ENCODE measurements around the gene TRIM9.

The TRIM9 gene

DNA sequence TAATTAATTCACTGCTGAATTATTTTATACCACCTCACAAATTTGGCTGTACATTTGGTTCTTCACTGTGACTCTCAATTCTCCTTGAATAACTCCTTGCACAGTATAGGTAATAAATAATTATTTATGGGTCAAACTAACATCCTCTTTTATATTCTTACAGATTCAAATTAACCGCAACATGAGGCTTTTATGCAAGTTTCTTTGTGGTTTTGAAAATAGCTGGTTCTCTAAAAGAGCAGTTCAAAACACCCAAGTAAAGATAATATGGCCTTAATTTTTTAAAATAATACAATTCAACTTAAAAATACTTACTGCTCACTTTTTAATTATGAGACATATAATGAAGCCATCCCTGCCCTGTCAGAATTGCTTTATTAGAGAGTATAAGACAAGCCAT lies 12.9 kb upstream of the TRIM9 start:
- Mint-ChIP-seq H3K27ac (no peak overlapping the region), H3K4me1 (ENCODE audit: low read depth) (no peaks in the 10 kb centered on the region), H3K36me3 (ENCODE audit: low read depth) (no peaks in the 10 kb centered on the region), H3K9me3 (no peaks in the 10 kb centered on the region), H3K4me3 (no peak overlapping the region), H3K27me3 (ENCODE audit: low read depth) (peaks cover 13% of the 10 kb centered on the region)
- no peak for DNase-seq (ENCODE audit: low spot score)

DNA sequence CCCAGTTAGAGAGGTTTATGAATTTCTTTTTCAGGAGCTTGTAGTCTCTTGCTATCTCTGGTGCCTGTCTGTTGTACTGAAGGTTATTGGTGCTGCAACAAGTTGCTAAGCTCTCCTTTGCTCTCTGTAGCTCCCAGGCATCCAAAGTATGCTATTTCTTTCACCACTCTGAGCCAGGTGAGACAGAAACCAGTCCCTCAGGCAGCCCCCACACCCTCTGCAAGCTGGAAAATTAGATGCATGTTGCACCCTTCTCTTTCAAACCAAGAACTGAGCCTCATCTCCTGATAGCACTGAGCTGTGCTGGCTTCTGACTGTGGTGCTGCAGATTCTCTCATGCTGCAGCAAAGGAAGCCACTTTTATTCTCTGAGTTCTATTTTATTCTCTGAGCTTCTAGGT lies 9.6 kb upstream of the TRIM9 start:
- H3K9me3 Mint-ChIP-seq: no peaks in the 10 kb centered on the region
- H3K27ac Mint-ChIP-seq: no peak overlapping the region
- H3K4me1 Mint-ChIP-seq (ENCODE audit: low read depth): no peaks in the 10 kb centered on the region
- H3K36me3 Mint-ChIP-seq (ENCODE audit: low read depth): no peaks in the 10 kb centered on the region
- DNase-seq (ENCODE audit: low spot score): no peak
- H3K27me3 Mint-ChIP-seq (ENCODE audit: low read depth): peaks cover 23% of the 10 kb centered on the region
- H3K4me3 Mint-ChIP-seq: no peak overlapping the region

DNA sequence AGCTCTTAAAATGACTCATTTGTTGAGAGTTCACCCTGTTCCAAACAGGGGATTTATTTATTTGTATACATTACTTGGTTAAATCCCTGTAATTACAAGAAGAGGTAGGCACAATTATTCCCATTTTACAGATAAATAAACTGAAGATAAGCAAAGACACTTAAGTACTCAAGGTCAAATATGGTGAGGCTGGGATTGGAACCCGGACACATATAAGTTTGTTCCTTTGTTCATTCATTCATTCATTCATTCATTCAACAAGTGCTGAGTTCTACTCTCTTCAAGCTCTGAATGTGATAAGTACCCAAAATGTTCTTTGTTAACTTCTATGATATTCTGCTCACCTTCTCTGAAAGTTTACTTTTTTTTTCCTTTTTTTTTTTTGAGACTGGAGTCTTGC lies 2.4 kb upstream of the TRIM9 start:
- Mint-ChIP-seq H3K27ac (no peak overlapping the region), H3K4me3 (no peak overlapping the region)

DNA sequence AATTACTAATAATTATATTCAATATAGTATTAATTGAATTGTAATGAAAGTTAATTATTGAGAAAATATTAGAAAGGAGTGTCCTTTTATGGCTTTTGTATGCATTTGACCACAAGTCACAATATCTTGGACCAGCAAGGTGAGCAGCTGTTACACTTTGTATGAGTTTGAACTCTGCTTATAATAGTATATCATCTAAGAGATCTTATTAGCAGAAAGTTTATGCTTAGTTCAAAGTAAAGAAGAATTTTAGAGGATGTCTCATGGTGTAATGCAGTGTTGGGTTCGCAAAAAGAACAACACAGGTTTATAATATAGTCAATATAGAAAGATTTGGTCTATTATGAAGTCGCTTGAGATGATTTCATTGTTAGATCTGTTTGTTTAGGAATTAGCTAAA lies 2.0 kb upstream of the TRIM9 start:
- no peak overlapping the region for H3K27ac Mint-ChIP-seq
- H3K36me3 Mint-ChIP-seq (ENCODE audit: low read depth): no peaks in the 10 kb centered on the region
- no peak overlapping the region for H3K4me3 Mint-ChIP-seq
- H3K4me1 Mint-ChIP-seq (ENCODE audit: low read depth): peaks cover 15% of the 10 kb centered on the region
- peaks cover 68% of the 10 kb centered on the region for H3K27me3 Mint-ChIP-seq (ENCODE audit: low read depth)
- H3K9me3 Mint-ChIP-seq: no peaks in the 10 kb centered on the region
- no peak for DNase-seq (ENCODE audit: low spot score)

More for the DNA sequence above, 2.4 kb upstream of the TRIM9 start:
- Mint-ChIP-seq H3K9me3 (no peaks in the 10 kb centered on the region), H3K4me1 (ENCODE audit: low read depth) (peaks cover 15% of the 10 kb centered on the region), H3K27me3 (ENCODE audit: low read depth) (peaks cover 66% of the 10 kb centered on the region), H3K36me3 (ENCODE audit: low read depth) (no peaks in the 10 kb centered on the region)
- no peak for DNase-seq (ENCODE audit: low spot score)

DNA sequence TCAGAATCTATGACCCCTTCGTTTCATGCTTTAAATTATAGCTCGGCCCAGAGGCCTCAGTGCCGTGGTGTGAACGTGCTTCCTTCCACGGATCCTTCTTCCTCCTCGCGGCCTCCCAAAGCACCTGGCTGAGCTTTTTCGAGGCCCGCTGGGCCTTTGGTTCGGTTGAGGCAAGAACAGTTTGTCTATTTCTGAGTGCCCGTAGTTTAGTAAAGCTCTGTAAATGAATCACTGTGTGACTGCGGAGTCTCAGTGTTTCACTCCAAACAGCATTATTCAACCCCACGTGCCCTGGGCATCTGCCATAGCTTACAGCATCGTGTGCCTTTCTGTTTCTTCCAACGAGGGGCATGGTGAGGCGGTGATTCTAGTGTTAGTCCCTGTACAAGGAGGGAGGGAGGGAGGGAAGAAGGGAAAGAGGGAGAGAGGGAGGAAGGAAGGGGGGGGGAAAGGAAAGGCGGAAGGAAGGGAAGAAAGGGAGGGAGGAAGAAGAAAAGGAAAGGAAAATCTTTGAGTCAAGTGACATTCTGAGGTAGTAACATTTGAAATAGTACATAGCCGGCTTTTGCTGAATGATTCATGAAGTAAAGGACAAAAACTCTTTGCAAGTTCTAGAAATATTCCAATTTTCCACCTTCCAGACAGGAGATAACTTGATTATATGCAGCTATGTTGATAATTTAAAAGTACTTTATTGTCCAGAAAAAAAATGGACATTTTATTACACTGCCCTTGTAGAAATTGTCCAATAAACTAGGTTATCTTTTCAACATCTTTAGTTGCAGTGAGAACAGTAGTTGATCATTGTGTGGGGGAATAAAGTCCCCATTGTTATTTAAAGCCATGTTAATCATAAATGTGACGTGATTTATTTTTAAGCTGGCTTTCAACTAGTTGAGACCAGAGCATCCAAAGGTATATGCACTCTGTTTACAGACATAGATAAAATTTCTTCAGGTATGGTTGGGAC lies 1.2 kb upstream of the TRIM9 start:
- no peaks in the 10 kb centered on the region for H3K36me3 Mint-ChIP-seq (ENCODE audit: low read depth)
- H3K4me1 Mint-ChIP-seq (ENCODE audit: low read depth): peaks cover 15% of the 10 kb centered on the region
- H3K27me3 Mint-ChIP-seq (ENCODE audit: low read depth): peaks cover 74% of the 10 kb centered on the region
- DNase-seq (ENCODE audit: low spot score): peak; percentile 4
- no peak overlapping the region for H3K27ac Mint-ChIP-seq
- peak overlapping the region; percentile 93 for H3K4me3 Mint-ChIP-seq
- no peaks in the 10 kb centered on the region for H3K9me3 Mint-ChIP-seq

DNA sequence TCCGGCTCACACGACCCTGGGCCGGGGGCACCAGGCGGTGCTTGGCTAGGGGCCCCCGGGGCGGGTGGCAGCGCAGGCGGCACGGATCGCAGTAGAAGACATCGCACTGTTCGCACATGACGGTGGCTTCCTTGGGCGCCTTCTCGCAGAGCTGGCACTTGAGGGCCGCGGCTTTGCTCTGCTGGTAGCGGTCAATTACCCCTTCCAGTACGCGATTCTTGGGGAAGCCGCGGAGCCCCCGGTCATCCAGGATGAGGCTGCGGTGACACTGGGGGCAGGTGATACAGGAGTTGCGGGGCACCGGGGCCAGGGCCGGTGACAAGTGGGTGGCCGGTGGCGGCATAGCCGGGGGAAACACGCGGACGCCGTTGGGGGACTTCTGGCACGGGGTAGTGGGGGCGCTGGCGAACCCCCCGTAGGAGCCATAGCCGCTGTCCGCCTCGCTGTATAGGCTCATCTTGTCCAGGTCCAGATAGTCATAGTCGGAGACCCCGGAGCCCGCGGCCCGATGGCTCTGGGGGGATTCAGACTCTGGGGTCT lies 553 bp downstream of the TRIM9 start:
- Mint-ChIP-seq H3K27ac (no peak overlapping the region), H3K4me1 (ENCODE audit: low read depth) (peaks cover 15% of the 10 kb centered on the region), H3K36me3 (ENCODE audit: low read depth) (no peaks in the 10 kb centered on the region), H3K27me3 (ENCODE audit: low read depth) (peaks cover 63% of the 10 kb centered on the region), H3K9me3 (no peaks in the 10 kb centered on the region), H3K4me3 (peak overlapping the region; percentile 93)
- no peak for DNase-seq (ENCODE audit: low spot score)

DNA sequence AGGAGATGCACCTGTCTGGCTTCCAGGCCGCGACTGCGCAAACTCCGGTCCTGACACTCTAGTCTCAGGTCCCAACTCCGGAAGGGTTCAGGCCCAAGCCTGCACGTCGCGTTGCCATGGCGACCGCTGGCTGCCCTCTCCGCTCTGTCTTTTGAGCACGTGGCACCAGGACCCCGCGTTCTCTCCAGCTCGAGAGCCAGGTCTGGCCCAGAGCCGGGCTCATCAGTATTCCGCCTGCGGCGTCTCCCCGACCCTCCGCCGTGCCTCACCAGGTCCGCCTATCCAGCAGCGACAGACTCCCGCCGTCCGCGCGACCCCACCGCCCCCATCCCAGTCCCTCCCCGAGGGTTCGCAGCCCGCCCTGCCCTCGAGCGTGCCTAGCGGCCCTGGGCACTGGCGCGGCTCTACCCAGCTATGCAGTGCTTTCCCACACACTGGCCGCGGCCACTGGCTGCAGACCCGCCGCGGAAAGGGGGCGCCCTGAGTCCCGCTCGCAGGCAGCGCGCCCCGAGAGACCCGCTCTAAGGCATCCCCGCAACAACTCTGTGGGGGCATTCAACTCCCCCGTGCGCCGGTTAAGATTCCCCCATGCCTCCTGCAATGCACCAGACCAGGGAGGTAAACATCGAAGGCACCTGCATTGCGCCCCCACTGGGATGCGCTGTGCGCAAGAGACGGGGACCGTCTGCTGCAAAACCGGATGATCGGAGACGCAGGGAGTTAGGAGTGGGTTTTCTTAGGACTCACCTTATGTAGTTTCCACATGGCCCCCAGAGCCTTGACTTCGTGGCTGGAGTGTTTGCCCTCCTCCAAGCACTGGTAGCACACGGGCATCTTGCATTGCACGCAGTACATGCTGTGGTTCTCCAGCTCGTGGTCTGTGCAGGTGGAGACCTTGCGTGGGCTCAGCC lies 1.3 kb downstream of the TRIM9 start:
- Mint-ChIP-seq H3K27me3 (ENCODE audit: low read depth) (peaks cover 58% of the 10 kb centered on the region), H3K36me3 (ENCODE audit: low read depth) (no peaks in the 10 kb centered on the region), H3K27ac (no peak overlapping the region), H3K4me1 (ENCODE audit: low read depth) (peaks cover 15% of the 10 kb centered on the region), H3K4me3 (peak overlapping the region; percentile 93), H3K9me3 (no peaks in the 10 kb centered on the region)
- DNase-seq (ENCODE audit: low spot score): peak; percentile 33

DNA sequence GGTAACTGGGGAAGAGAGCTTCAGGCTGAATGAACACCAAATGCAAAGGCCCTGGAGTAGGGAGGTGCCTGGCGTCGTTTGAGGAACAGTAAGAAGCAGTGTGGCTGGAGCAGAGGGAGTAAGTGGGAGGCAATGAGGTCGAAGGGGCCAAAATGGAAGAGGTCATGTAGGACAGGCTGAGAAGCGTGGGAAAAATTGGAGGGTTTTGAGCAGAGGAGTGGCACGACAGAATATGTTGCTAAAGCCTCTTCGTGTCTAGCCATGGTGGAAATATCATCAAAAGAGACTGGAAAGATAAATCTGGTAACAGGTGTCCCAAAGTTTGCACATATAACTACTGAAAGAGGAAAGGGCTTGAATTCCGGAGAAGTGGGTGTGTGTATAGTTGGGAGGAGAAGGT lies 1.9 kb downstream of the TRIM9 start:
- H3K27ac Mint-ChIP-seq: no peak overlapping the region
- H3K27me3 Mint-ChIP-seq (ENCODE audit: low read depth): peaks cover 58% of the 10 kb centered on the region
- no peaks in the 10 kb centered on the region for H3K9me3 Mint-ChIP-seq
- peak overlapping the region; percentile 10 for H3K4me3 Mint-ChIP-seq
- no peaks in the 10 kb centered on the region for H3K36me3 Mint-ChIP-seq (ENCODE audit: low read depth)
- no peak for DNase-seq (ENCODE audit: low spot score)
- H3K4me1 Mint-ChIP-seq (ENCODE audit: low read depth): peaks cover 15% of the 10 kb centered on the region

DNA sequence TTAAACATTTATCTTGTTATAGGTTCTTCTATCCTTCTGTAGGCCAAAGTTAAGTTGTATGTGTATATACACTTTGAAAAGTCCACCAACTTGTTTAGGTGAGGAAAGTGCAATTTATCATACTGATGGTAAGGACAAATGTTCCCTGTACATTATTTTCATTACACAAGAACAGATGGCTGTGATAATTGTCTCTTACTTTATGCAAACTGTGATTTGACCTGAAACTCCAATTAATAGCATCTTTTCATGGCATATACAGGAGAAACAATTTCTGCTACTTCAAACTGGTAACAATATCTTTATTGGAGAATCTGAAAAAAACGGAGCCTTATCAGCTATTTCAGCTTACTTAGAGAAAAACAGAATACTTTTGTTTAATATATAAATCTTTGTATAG lies 5.6 kb downstream of the TRIM9 start:
- Mint-ChIP-seq H3K27ac (no peak overlapping the region), H3K4me3 (no peak overlapping the region), H3K36me3 (ENCODE audit: low read depth) (no peaks in the 10 kb centered on the region), H3K27me3 (ENCODE audit: low read depth) (peaks cover 29% of the 10 kb centered on the region), H3K9me3 (no peaks in the 10 kb centered on the region), H3K4me1 (ENCODE audit: low read depth) (peaks cover 6% of the 10 kb centered on the region)
- DNase-seq (ENCODE audit: low spot score): no peak

DNA sequence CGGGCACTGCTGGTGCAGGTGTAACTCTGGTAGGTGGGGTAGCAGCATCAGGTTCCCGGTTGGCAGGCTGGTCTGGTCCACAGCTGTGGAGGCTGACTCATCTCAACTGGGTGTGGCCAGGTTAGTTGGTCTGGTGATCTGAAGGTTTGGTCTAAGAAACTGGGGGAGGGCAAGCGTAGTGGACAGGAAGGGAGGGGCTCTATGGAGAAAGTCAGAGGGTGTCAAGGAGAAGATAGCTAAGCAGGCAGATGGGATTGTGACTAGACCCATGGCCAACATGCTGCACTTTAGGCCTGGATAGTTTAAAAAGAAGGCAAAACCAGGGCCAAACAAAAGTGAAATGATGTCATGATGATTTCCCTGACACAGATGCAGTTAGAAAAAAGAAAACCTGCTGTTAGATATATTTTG lies 7.9 kb downstream of the TRIM9 start:
- H3K27ac Mint-ChIP-seq: no peak overlapping the region
- H3K36me3 Mint-ChIP-seq (ENCODE audit: low read depth): no peaks in the 10 kb centered on the region
- H3K27me3 Mint-ChIP-seq (ENCODE audit: low read depth): peaks cover 9% of the 10 kb centered on the region
- H3K4me1 Mint-ChIP-seq (ENCODE audit: low read depth): peaks cover 2% of the 10 kb centered on the region
- H3K4me3 Mint-ChIP-seq: no peak overlapping the region
- H3K9me3 Mint-ChIP-seq: no peaks in the 10 kb centered on the region
- DNase-seq (ENCODE audit: low spot score): no peak

DNA sequence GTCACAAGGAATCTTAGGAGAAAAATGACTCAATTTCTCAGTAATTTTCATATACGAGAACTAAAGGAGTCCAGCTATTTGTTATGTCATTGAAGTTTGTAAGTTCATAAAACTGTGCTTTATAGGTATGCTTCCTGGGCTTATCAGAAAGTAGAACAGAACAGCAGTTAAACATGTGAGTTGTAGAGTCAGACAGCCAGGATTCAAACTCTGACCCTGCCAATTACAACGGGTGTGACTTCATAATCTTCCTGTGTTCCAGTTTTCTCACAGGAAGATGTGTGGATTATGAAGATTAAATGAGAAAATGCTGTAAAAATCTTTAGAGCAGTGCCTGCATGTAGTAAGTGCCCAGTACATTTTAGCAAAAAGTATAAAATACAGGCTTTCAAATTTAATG lies 8.9 kb downstream of the TRIM9 start:
- Mint-ChIP-seq H3K36me3 (ENCODE audit: low read depth) (no peaks in the 10 kb centered on the region), H3K4me1 (ENCODE audit: low read depth) (peaks cover 2% of the 10 kb centered on the region), H3K4me3 (no peak overlapping the region), H3K27me3 (ENCODE audit: low read depth) (peaks cover 3% of the 10 kb centered on the region), H3K9me3 (no peaks in the 10 kb centered on the region), H3K27ac (no peak overlapping the region)
- DNase-seq (ENCODE audit: low spot score): no peak

DNA sequence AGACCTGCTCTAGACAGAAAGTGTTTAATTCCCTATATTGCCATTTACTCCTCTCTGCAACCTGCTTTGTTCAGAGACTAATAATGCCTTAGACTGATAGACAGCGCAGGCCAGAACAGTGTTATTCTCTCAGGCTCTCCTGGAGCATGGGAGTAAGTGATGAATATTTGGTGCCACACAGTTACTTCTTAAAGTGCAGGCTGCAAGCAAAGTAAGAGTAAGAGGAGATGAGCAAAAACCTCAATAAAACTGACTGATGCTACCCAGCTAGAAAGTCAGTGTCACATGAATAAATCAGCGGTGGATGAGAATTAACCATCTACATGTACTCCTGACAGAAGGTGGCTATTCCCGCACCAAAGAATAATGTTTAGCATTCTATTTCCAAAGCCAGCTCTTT lies 9.9 kb downstream of the TRIM9 start:
- Mint-ChIP-seq H3K9me3 (no peaks in the 10 kb centered on the region), H3K27ac (no peak overlapping the region), H3K27me3 (ENCODE audit: low read depth) (peaks cover 4% of the 10 kb centered on the region), H3K4me3 (no peak overlapping the region), H3K4me1 (ENCODE audit: low read depth) (peaks cover 2% of the 10 kb centered on the region), H3K36me3 (ENCODE audit: low read depth) (no peaks in the 10 kb centered on the region)
- no peak for DNase-seq (ENCODE audit: low spot score)

DNA sequence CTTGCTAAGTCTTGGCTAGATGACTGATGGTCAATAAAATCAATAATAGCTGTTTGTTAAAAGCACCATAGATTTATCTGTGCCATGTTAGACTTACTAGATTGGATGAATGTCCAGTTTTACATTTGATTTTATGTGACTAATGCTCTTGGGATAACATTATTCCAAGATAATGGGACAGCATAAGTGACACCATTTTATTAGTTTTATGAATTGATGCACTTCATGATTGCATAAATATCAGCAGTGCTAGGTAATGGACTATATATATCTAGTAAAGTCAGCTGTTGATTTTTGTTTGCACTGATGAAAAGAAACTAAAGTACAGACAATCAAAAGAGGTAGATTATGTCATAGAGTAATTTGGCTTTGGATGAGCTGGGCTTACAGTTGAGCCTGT lies 10.4 kb downstream of the TRIM9 start:
- Mint-ChIP-seq H3K4me1 (ENCODE audit: low read depth) (peaks cover 2% of the 10 kb centered on the region), H3K9me3 (no peaks in the 10 kb centered on the region), H3K36me3 (ENCODE audit: low read depth) (no peaks in the 10 kb centered on the region), H3K27ac (no peak overlapping the region), H3K27me3 (ENCODE audit: low read depth) (peaks cover 5% of the 10 kb centered on the region), H3K4me3 (no peak overlapping the region)
- no peak for DNase-seq (ENCODE audit: low spot score)

DNA sequence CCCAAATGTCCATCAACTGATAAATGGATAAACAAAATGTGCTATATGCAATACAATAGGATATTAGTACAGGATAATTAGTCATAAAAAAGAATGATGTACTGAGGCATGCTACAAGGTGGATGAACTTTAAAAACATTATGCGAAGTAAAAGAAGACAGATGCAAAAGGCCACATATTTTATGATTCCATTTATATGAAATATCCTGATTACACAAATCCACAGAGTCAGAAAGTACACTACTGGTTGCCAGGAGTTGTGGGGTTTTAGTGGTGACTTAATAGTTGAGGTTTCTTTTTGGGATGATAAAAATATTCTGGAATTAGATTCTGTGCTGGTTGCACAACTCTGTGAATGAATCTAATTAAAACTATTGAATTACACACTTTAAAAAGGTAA lies 12.6 kb downstream of the TRIM9 start:
- no peak overlapping the region for H3K4me3 Mint-ChIP-seq
- DNase-seq (ENCODE audit: low spot score): no peak
- H3K4me1 Mint-ChIP-seq (ENCODE audit: low read depth): peaks cover 2% of the 10 kb centered on the region
- no peaks in the 10 kb centered on the region for H3K9me3 Mint-ChIP-seq
- no peak overlapping the region for H3K27ac Mint-ChIP-seq
- no peaks in the 10 kb centered on the region for H3K36me3 Mint-ChIP-seq (ENCODE audit: low read depth)
- peaks cover 5% of the 10 kb centered on the region for H3K27me3 Mint-ChIP-seq (ENCODE audit: low read depth)

Measured in T-helper 2 cell treated with Interferon-gamma antibody and Interleukin-4, amounts not matched to agents 5 μg/mL and 100 μg/mL, for 36 hours (primary cell).